Keratinocyte (primary cell): ENCODE data around the gene SNTG2.

Experiments
- CTCF ChIP-seq, 3 experiments: IDR thresholded peaks in 1 of 3; conservative IDR thresholded peaks in 1 of 3; optimal IDR thresholded peaks in 1 of 3; 2 replicates in 2 of 3; 3 replicates in 1 of 3; pipeline versions ENCODE3 to v1.5.1; 2011; ENCODE audit warnings: low read length in 3 of 3, mild to moderate bottlenecking in 3 of 3, moderate library complexity in 2 of 3, control low read depth in 1 of 3, inconsistent platforms in 1 of 3; ENCODE audit not compliant: insufficient read depth in 2 of 3; ENCODE audit errors: extremely low read depth in 1 of 3
- EZH2 ChIP-seq: IDR thresholded peaks from one replicate; pipeline ENCODE4 v1.6.1; 2012; ENCODE audit warnings: inconsistent platforms, mild to moderate bottlenecking, low read length, moderate library complexity

- no peak for TF ChIP-seq EZH2
- TF ChIP-seq CTCF (optimal IDR thresholded peaks at IDR 0.05 in 1 of 3, IDR thresholded peaks at IDR 0.05 in 1 of 3, conservative IDR thresholded peaks at IDR 0.05 in 1 of 3; ENCODE audit: extremely low read depth in 1 of 3, insufficient read depth in 2 of 3, low read length in 3 of 3), result no peak
These were observed 166.9 kb downstream of the SNTG2 start for GRCh38 chr2:1117569-1117968.
